GM21717 (cell line): ENCODE measurements around the gene CHFR.
"Not testable (repeated sequence)": the region's sequence is repeated elsewhere in the genome, so short reads cannot be mapped to it uniquely, and the experiment has no call there.

Experiments used
- ATAC-seq: cut with Tn5 transposase; IDR thresholded peaks from one replicate; pipeline ENCODE4 v1.9.1; 2021; ENCODE audit warnings: mild to moderate bottlenecking, moderate library complexity; ENCODE audit not compliant: unreplicated experiment

The CHFR gene

GRCh38 chr12:132887513-132888351 lies at the start of gene CHFR:
CHFR (minus strand) TSS chr12:132887605; CDS start chr12:132887328, 277 bp downstream.
- peak; percentile 98 for ATAC-seq

GRCh38 chr12:132936921-132937320 lies 49.5 kb upstream of the CHFR start:
- not testable (repeated sequence) for ATAC-seq

- no peak for ATAC-seq
Observed at GRCh38 chr12:132936163-132936562, 48.8 kb upstream of the CHFR start.

GRCh38 chr12:132926415-132926833 lies 39.0 kb upstream of the CHFR start:
- no peak for ATAC-seq

- ATAC-seq: no peak
Observed at GRCh38 chr12:132925597-132926414, 38.4 kb upstream of the CHFR start.

GRCh38 chr12:132924356-132924755 lies 37.0 kb upstream of the CHFR start:
- ATAC-seq: no peak

- ATAC-seq: no peak
Observed at GRCh38 chr12:132923356-132923909, 36.0 kb upstream of the CHFR start.

GRCh38 chr12:132922676-132923075 lies 35.3 kb upstream of the CHFR start:
- ATAC-seq: no peak

GRCh38 chr12:132921685-132922084 lies 34.3 kb upstream of the CHFR start:
- ATAC-seq: no peak

GRCh38 chr12:132918680-132919079 lies 31.3 kb upstream of the CHFR start:
- ATAC-seq: no peak

GRCh38 chr12:132909030-132909368 lies 21.6 kb upstream of the CHFR start:
- no peak for ATAC-seq

- ATAC-seq: peak; percentile 94
Observed at GRCh38 chr12:132908145-132909029, 21.0 kb upstream of the CHFR start.

- not testable (repeated sequence) for ATAC-seq
Observed at GRCh38 chr12:132907789-132908144, 20.4 kb upstream of the CHFR start.

- ATAC-seq: no peak
Observed at GRCh38 chr12:132907216-132907615, 19.8 kb upstream of the CHFR start.

- ATAC-seq: no peak
Observed at GRCh38 chr12:132904718-132905328, 17.4 kb upstream of the CHFR start.

- ATAC-seq: no peak
Observed at GRCh38 chr12:132899033-132899432, 11.6 kb upstream of the CHFR start.

- ATAC-seq: no peak
Observed at GRCh38 chr12:132888852-132889251, 1.4 kb upstream of the CHFR start.

- ATAC-seq: peak; percentile 38
Observed at GRCh38 chr12:132886529-132887477, 602 bp downstream of the CHFR start.

- ATAC-seq: no peak
Observed at GRCh38 chr12:132881818-132882217, 5.6 kb downstream of the CHFR start.
